HepG2 (cell line): ENCODE data around the gene ATG16L1. TPM values are rescaled to one million over a fixed set of nuclear protein-coding genes. Genes with fewer than 3 reads are reported as not detected.

Source experiments
- ELF3 ChIP-seq: IDR thresholded peaks from 2 replicates; pipeline ENCODE4 v1.6.1; 2016; ENCODE audit warnings: missing genetic modification reagents, missing compliant biosample characterization
- HMGA1 ChIP-seq: sonication (generic); formaldehyde crosslinking; conservative IDR thresholded peaks from 2 replicates; pipeline ENCODE4 v1.4.0; 2020; ENCODE audit warnings: missing genetic modification reagents
- ISL2 ChIP-seq: sonication (generic); formaldehyde crosslinking; IDR thresholded peaks from 2 replicates; pipeline ENCODE4 v1.5.0; 2020; ENCODE audit warnings: missing genetic modification reagents
- NFATC3 ChIP-seq: sonication (generic); formaldehyde crosslinking; IDR thresholded peaks from 2 replicates; pipeline ENCODE4 v1.5.1; 2020; ENCODE audit warnings: mild to moderate bottlenecking, missing genetic modification reagents
- PAF1 ChIP-seq: IDR thresholded peaks from 2 replicates; pipeline ENCODE4 v1.6.1; 2016; ENCODE audit warnings: missing genetic modification reagents, missing compliant biosample characterization
- PHF5A ChIP-seq: IDR thresholded peaks from one replicate; pipeline ENCODE4 v1.6.1; 2018; ENCODE audit warnings: low read depth, missing genetic modification reagents; ENCODE audit not compliant: unreplicated experiment
- SP140L ChIP-seq: sonication (generic); formaldehyde crosslinking; IDR thresholded peaks from 2 replicates; pipeline ENCODE4 v1.4.0; 2020; ENCODE audit warnings: missing genetic modification reagents, borderline replicate concordance
- TFDP1 ChIP-seq: IDR thresholded peaks from 2 replicates; pipeline ENCODE4 v1.6.1; 2016; ENCODE audit warnings: missing compliant biosample characterization, missing genetic modification reagents, borderline replicate concordance
- TOE1 ChIP-seq: sonication (generic); formaldehyde crosslinking; IDR thresholded peaks from 2 replicates; pipeline ENCODE4 v1.4.0; 2020; ENCODE audit warnings: mild to moderate bottlenecking, missing genetic modification reagents
- XRCC5 ChIP-seq: fragments of 200-400 bp; formaldehyde crosslinking; optimal IDR thresholded peaks from 2 replicates; pipeline ENCODE3; 2017; ENCODE audit warnings: mild to moderate bottlenecking, low read length
- ZFP1 ChIP-seq: IDR thresholded peaks from 2 replicates; pipeline ENCODE4 v1.6.1; 2016
- ZHX1 ChIP-seq: sonication (generic); formaldehyde crosslinking; IDR thresholded peaks from 2 replicates; pipeline ENCODE4 v1.8.1; 2022; ENCODE audit warnings: low read depth, mild to moderate bottlenecking, missing genetic modification reagents
- ZNF543 ChIP-seq: sonication (generic); formaldehyde crosslinking; IDR thresholded peaks from 2 replicates; pipeline ENCODE4 v1.4.0; 2020; ENCODE audit warnings: mild to moderate bottlenecking, missing genetic modification reagents
- ZNF674 ChIP-seq: sonication (generic); formaldehyde crosslinking; IDR thresholded peaks from 2 replicates; pipeline ENCODE4 v1.5.0; 2020; ENCODE audit warnings: low read depth, mild to moderate bottlenecking, missing genetic modification reagents
- ZNF710 ChIP-seq: sonication (generic); formaldehyde crosslinking; IDR thresholded peaks from 2 replicates; pipeline ENCODE4 v1.5.0; 2020; ENCODE audit warnings: mild to moderate bottlenecking, missing genetic modification reagents, borderline replicate concordance
- ZNF850 ChIP-seq: sonication (generic); formaldehyde crosslinking; conservative IDR thresholded peaks from 2 replicates; pipeline ENCODE4 v1.9.0; 2021; ENCODE audit warnings: mild to moderate bottlenecking, missing genetic modification reagents
- polyA plus RNA-seq, 8 experiments: library from polyadenylated mRNA; depleted of rRNA in 3 of 8; stranded (reverse) in 7 of 8; unstranded in 1 of 8; fragments of >200 nt; fragmentation: Illumina TruSeq in 4 of 8; extraction: Trizol in 4 of 8; gene quantifications; 2 replicates each; pipeline versions ENCODE4 v1.2.1 to v1.2.3, GENCODE V29; 2011 to 2016; ENCODE audit warnings: low read depth in 4 of 8, missing spikeins in 1 of 8, mixed read lengths in 1 of 8; ENCODE audit not compliant: insufficient read depth in 1 of 8
- total RNA-seq, 5 experiments: library from RNA; depleted of rRNA; stranded (reverse); fragments of >200 nt; fragmentation: Illumina TruSeq; extraction: Trizol; gene quantifications; 2 replicates each; pipeline ENCODE4 v1.2.3, GENCODE V29; 2016; ENCODE audit warnings: low read depth in 1 of 5

Gene ATG16L1
- total and polyA plus RNA-seq, 2 of the 13 experiments (the other 11 are each of a cell fraction or from before 2014, with no cell fraction given), result 26.0 to 51.7 TPM

- peak; percentile 93 for TF ChIP-seq TFDP1 (CRISPR knock-in tag)
- no peak for TF ChIP-seq PHF5A (CRISPR knock-in tag)
- TF ChIP-seq ZNF543 (CRISPR knock-in tag), result peak; percentile 74; the same call in 1 of the 2 replicates
- no peak; the same call in 1 of the 2 replicates for TF ChIP-seq ZNF850
- TF ChIP-seq HMGA1 (CRISPR knock-in tag), result no peak
- no peak for TF ChIP-seq PAF1 (CRISPR knock-in tag)
- TF ChIP-seq ELF3 (CRISPR knock-in tag), result peak; percentile 99
- peak; percentile 92 for TF ChIP-seq XRCC5
- peak; percentile 80 for TF ChIP-seq ISL2 (CRISPR knock-in tag)
- TF ChIP-seq NFATC3 (CRISPR knock-in tag), result peak; percentile 5; the same call in 1 of the 2 replicates
- TF ChIP-seq SP140L (CRISPR knock-in tag), result peak; percentile 86
- TF ChIP-seq ZFP1, result peak; percentile 95; the same call in 1 of the 2 replicates
- TF ChIP-seq ZHX1 (CRISPR knock-in tag), result peak; percentile 97
- peak; percentile 79; the same call in 1 of the 2 replicates for TF ChIP-seq ZNF674
- peak; percentile 53; the same call in 1 of the 2 replicates for TF ChIP-seq TOE1 (CRISPR knock-in tag)
- peak; percentile 86; the same call in 1 of the 2 replicates for TF ChIP-seq ZNF710 (CRISPR knock-in tag)
Measured at GRCh38 chr2:233251306-233252116, at the start of gene ATG16L1 (continued).
